H1 (cell line): ENCODE data around the gene CYB561D2. TPM values are rescaled to one million over a fixed set of nuclear protein-coding genes. Genes with fewer than 3 reads are reported as not detected.

Experiments used
- BACH1 ChIP-seq: IDR thresholded peaks from 2 replicates; pipeline ENCODE4 v1.6.1; 2012; ENCODE audit warnings: low read length, improper control_type of control experiment
- CEBPB ChIP-seq: IDR thresholded peaks from 2 replicates; pipeline ENCODE4 v1.6.1; 2012; ENCODE audit warnings: low read depth, low read length
- CREB1 ChIP-seq: IDR thresholded peaks from 2 replicates; pipeline ENCODE4 v1.6.1; 2012; ENCODE audit warnings: inconsistent platforms
- CTBP2 ChIP-seq: IDR thresholded peaks from 2 replicates; pipeline ENCODE4 v1.7.0; 2011; ENCODE audit warnings: borderline replicate concordance, mild to moderate bottlenecking, moderate library complexity, mixed read lengths, low read length; ENCODE audit not compliant: insufficient read depth, insufficient read length
- EP300 ChIP-seq, 2 experiments: IDR thresholded peaks; 1 replicate in 1 of 2; 2 replicates in 1 of 2; pipeline ENCODE4 v1.6.1; 2011 to 2012; ENCODE audit warnings: low read depth in 2 of 2, low read length in 2 of 2, mild to moderate bottlenecking in 2 of 2, borderline replicate concordance in 1 of 2, inconsistent platforms in 1 of 2, moderate library complexity in 1 of 2
- SP4 ChIP-seq: IDR thresholded peaks from 2 replicates; pipeline ENCODE4 v1.6.1; 2012; ENCODE audit warnings: low read length, inconsistent platforms
- ZNF274 ChIP-seq: IDR thresholded peaks from 2 replicates; pipeline ENCODE4 v1.7.0; 2012; ENCODE audit warnings: low read length, borderline replicate concordance; ENCODE audit errors: extremely low read depth
- polyA plus RNA-seq, 7 experiments: library from polyadenylated mRNA; depleted of rRNA in 3 of 7; stranded (reverse) in 5 of 7; unstranded in 2 of 7; fragments of >200 nt in 5 of 7; fragments of 200-250 nt in 2 of 7; gene quantifications; 1 replicate in 5 of 7; 2 replicates in 1 of 7; 4 replicates in 1 of 7; pipeline versions ENCODE4 v1.2.1 to v1.2.3, GENCODE V29; 2011 to 2013; ENCODE audit warnings: missing spikeins in 2 of 7, mixed read lengths in 2 of 7
- total RNA-seq: library from RNA; stranded (reverse); fragmentation: NEBNext Ultra II Directional; extraction: Animal tissue kit (Norgen Biotek cat#: 25700); gene quantifications from 2 replicates; pipeline ENCODE4 v1.2.1, GENCODE V29; 2021

Gene CYB561D2
- total and polyA plus RNA-seq, 2 of the 8 experiments (the other 6 are each of a cell fraction or from before 2014, with no cell fraction given): 9.8 to 34.0 TPM

GRCh38 chr3:50350213-50350526 is 492 bp upstream of the CYB561D2 start (continued):
- TF ChIP-seq BACH1 (no peak), ZNF274 (no peak), EP300 (IDR thresholded peaks at IDR 0.05; ENCODE audit: borderline replicate concordance in 1 of 2, low read depth in 2 of 2, low read length in 2 of 2) (no peak), CEBPB (no peak), CTBP2 (no peak), SP4 (no peak), CREB1 (no peak)
- TF ChIP-seq, all 59 proteins: peak for 0
